ENCODE data around the gene ADSL. TPM values are rescaled to one million over a fixed set of nuclear protein-coding genes. Genes with fewer than 3 reads are reported as not detected.

Gene ADSL
- total RNA-seq, 1 experiment from 2014 or later: 120 TPM

GRCh38 chr22:40436505-40437431 is 90.5 kb downstream of the ADSL start:
- ChIA-PET POLR2A (interaction anchor here (0.5 to 1.0 kb wide), 2 partner anchors 200 to 212 kb away, joined by 3 read pairs; partner anchors contain the start of gene MRTFA), CTCF (interaction anchor here (0.6 to 2.0 kb wide), 17 partner anchors 17 to 462 kb away, joined by 3 to 11 read pairs (median 4); no protein-coding TSS in a partner anchor)
- H3K36me3 ChIP-seq (ENCODE audit: control insufficient read depth, insufficient read depth, low read length): no peaks in the 10 kb centered on the region; the same call in 1 of the 2 replicates
- Mint-ChIP-seq H3K36me3 (ENCODE audit: insufficient read depth, unreplicated experiment) (peaks cover 11% of the 10 kb centered on the region), H3K9me3 (ENCODE audit: unreplicated experiment) (no peaks in the 10 kb centered on the region), H3K27me3 (ENCODE audit: insufficient read depth, unreplicated experiment) (no peaks in the 10 kb centered on the region), H3K27ac (ENCODE audit: unreplicated experiment) (no peak overlapping the region), H3K4me3 (ENCODE audit: unreplicated experiment) (no peak overlapping the region), H3K4me1 (ENCODE audit: low read depth, unreplicated experiment) (no peaks in the 10 kb centered on the region)
- peak; percentile 35 to 47 for TF ChIP-seq CTCF (IDR thresholded peaks at IDR 0.05; ENCODE audit: insufficient read depth in 1 of 2, low read depth in 1 of 2, low read length in 1 of 2, severe bottlenecking in 1 of 2, unreplicated experiment in 1 of 2)
- H3K4me3 ChIP-seq (ENCODE audit: low read depth, low read length): no peak overlapping the region
- DNase-seq: peak in 1 of 2 experiments; percentile 40
- no TSS peak for BruUV-seq (replicated peaks)
- intact Hi-C loops (cut with micrococcal nuclease; ENCODE audit: unreplicated experiment): loop anchor here (1.0 kb wide), 2 partner anchors 51 to 210 kb away; no protein-coding TSS in a partner anchor
- H3K4me1 ChIP-seq: peaks cover 10% of the 10 kb centered on the region; the same call in 1 of the 2 replicates
- H3K9me3 ChIP-seq: no peaks in the 10 kb centered on the region
- no peaks in the 10 kb centered on the region for H3K27me3 ChIP-seq (replicated peaks; ENCODE audit: control insufficient read depth, insufficient read depth, low read length)

Other genes with a start within 250 kb of the ADSL start
- 22.1 and 23.5 TPM in 2 replicates for gene TNRC6B, start 168.6 kb upstream of the ADSL start, total RNA-seq (2022)
- gene SGSM3, start 24.1 kb downstream of the ADSL start, total RNA-seq (2022): 51.4 and 56.5 TPM in 2 replicates